ENCODE results near the gene KISS1. TPM values are rescaled to one million over a fixed set of nuclear protein-coding genes. Genes with fewer than 3 reads are reported as not detected.

KISS1 gene
- total RNA-seq, 2 experiments from 2014 or later: not detected

DNA sequence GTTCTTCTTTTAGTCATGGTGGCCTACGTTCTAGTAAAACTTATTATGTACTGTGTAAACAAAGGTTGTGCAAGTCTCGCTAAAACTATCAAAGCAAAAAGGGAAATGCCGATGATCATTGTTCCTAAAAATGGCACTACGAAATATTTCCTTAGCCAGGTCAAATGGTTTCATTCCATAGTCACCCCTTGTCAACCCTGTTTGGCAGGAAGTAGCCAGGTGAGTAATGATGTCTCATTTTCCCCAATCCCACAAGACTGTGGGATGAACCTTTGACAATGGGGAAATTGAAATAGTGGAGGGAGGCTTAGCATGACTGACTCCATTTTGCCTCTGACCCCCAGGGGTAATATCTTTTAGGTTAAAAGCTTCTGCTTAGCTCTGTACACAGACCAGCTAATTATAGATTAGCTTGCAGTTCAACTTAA, 24.5 kb downstream of the KISS1 start:
- no peak for DNase-seq (ENCODE audit: low spot score)
- ChIA-PET POLR2A (interaction anchor here (0.7 to 1.0 kb wide), 2 partner anchors 19 to 357 kb away, joined by 3 to 4 read pairs; no protein-coding TSS in a partner anchor), CTCF (ENCODE audit: unreplicated experiment) (interaction anchor here (0.6 kb wide), 1 partner anchor 29 kb away, joined by 3 read pairs; no protein-coding TSS in a partner anchor)
- peaks cover 16% of the 10 kb centered on the region; the same call in 1 of the 2 replicates for H3K9me3 ChIP-seq (ENCODE audit: low read length)
- H3K79me2 ChIP-seq (ENCODE audit: insufficient read depth, low read depth, low read length): no peaks in the 10 kb centered on the region
- no TSS peak for BruUV-seq (replicated peaks)
- no peaks in the 10 kb centered on the region for H3K36me3 ChIP-seq (ENCODE audit: insufficient read depth, low read length)
- no peak overlapping the region for H3K4me3 ChIP-seq (ENCODE audit: low read depth, low read length, poor library complexity, severe bottlenecking)
- no peak overlapping the region for H3K4me2 ChIP-seq (ENCODE audit: low read length)
- no peaks in the 10 kb centered on the region for H4K20me1 ChIP-seq (ENCODE audit: insufficient read depth, low read length)
- H3K9me2 ChIP-seq (ENCODE audit: insufficient read depth, low read length): no peaks in the 10 kb centered on the region
- H3K27ac ChIP-seq (ENCODE audit: low read depth, low read length, poor library complexity, severe bottlenecking): no peak overlapping the region
- intact Hi-C loops (cut with micrococcal nuclease; ENCODE audit: unreplicated experiment): no loop called here
- H2AFZ ChIP-seq (ENCODE audit: low read length): no peak overlapping the region
- no peaks in the 10 kb centered on the region for H3K4me1 ChIP-seq (ENCODE audit: insufficient read depth, low read length, poor library complexity, severe bottlenecking)
- TF ChIP-seq EZH2phosphoT487 (IDR thresholded peaks at IDR 0.05; ENCODE audit: borderline replicate concordance, low read depth, low read length): no peak
- TF ChIP-seq, protein P1, sequence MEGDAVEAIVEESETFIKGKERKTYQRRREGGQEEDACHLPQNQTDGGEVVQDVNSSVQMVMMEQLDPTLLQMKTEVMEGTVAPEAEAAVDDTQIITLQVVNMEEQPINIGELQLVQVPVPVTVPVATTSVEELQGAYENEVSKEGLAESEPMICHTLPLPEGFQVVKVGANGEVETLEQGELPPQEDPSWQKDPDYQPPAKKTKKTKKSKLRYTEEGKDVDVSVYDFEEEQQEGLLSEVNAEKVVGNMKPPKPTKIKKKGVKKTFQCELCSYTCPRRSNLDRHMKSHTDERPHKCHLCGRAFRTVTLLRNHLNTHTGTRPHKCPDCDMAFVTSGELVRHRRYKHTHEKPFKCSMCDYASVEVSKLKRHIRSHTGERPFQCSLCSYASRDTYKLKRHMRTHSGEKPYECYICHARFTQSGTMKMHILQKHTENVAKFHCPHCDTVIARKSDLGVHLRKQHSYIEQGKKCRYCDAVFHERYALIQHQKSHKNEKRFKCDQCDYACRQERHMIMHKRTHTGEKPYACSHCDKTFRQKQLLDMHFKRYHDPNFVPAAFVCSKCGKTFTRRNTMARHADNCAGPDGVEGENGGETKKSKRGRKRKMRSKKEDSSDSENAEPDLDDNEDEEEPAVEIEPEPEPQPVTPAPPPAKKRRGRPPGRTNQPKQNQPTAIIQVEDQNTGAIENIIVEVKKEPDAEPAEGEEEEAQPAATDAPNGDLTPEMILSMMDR (conservative IDR thresholded peaks at IDR 0.05; ENCODE audit: low read length): no peak

DNA sequence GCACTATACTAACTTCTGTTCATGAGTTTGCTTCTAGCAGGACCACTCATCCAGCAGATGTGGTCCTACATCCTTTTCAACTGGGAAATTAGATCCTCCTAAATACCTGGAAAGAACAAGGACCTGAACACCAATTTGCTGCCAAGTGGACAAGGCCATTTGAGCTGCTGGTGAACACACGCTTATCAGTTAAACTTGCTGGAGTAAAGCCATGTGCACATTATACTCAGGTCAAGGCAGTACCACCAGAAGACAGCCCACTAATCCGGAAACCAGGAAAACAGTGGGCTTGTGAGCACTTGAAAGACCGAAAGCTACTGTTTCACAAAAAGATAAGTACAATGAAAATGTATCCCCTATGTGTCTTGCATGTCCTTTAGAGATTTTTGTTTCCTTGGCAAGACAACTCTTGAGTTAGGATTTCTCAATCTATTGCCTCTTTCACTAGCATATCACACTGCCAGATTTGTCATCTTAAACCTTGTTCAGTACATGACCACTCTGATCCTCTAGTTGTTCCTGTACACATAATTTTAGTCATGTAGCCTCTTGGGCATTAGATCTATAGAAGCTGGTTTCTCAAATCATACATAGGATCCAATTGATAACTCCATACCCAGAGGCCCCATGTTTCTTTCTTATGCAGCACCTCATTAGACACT, 25.7 kb downstream of the KISS1 start:
- H3K9me2 ChIP-seq (ENCODE audit: insufficient read depth, low read length): no peaks in the 10 kb centered on the region
- H3K36me3 ChIP-seq (ENCODE audit: insufficient read depth, low read length): no peaks in the 10 kb centered on the region
- H4K20me1 ChIP-seq (ENCODE audit: insufficient read depth, low read length): no peaks in the 10 kb centered on the region
- H2AFZ ChIP-seq (ENCODE audit: low read length): no peak overlapping the region
- H3K4me1 ChIP-seq (ENCODE audit: insufficient read depth, low read length, poor library complexity, severe bottlenecking): no peaks in the 10 kb centered on the region
- intact Hi-C loops (cut with micrococcal nuclease; ENCODE audit: unreplicated experiment): no loop called here
- TF ChIP-seq, protein P1 (conservative IDR thresholded peaks at IDR 0.05; ENCODE audit: low read length): no peak
- TF ChIP-seq EZH2phosphoT487 (IDR thresholded peaks at IDR 0.05; ENCODE audit: borderline replicate concordance, low read depth, low read length): no peak
- no peaks in the 10 kb centered on the region for H3K79me2 ChIP-seq (ENCODE audit: insufficient read depth, low read depth, low read length)
- ChIA-PET CTCF (ENCODE audit: unreplicated experiment) (no interaction called here), POLR2A (interaction anchor here (0.7 kb wide), 2 partner anchors 356 to 723 kb away, joined by 3 read pairs; no protein-coding TSS in a partner anchor)
- H3K27ac ChIP-seq (ENCODE audit: low read depth, low read length, poor library complexity, severe bottlenecking): no peak overlapping the region
- H3K4me2 ChIP-seq (ENCODE audit: low read length): no peak overlapping the region
- no peak overlapping the region for H3K4me3 ChIP-seq (ENCODE audit: low read depth, low read length, poor library complexity, severe bottlenecking)
- DNase-seq (ENCODE audit: low spot score): no peak
- BruUV-seq (replicated peaks): no TSS peak
- H3K9me3 ChIP-seq (ENCODE audit: low read length): peaks cover 16% of the 10 kb centered on the region; the same call in 1 of the 2 replicates

- Histone ChIP-seq H3K4me1 (ENCODE audit: insufficient read depth, low read length, poor library complexity, severe bottlenecking) (no peaks in the 10 kb centered on the region), H3K27ac (ENCODE audit: low read depth, low read length, poor library complexity, severe bottlenecking) (no peak overlapping the region), H3K79me2 (ENCODE audit: insufficient read depth, low read depth, low read length) (no peaks in the 10 kb centered on the region), H3K36me3 (ENCODE audit: insufficient read depth, low read length) (no peaks in the 10 kb centered on the region), H4K20me1 (ENCODE audit: insufficient read depth, low read length) (no peaks in the 10 kb centered on the region), H3K9me2 (ENCODE audit: insufficient read depth, low read length) (no peaks in the 10 kb centered on the region), H3K4me3 (ENCODE audit: low read depth, low read length, poor library complexity, severe bottlenecking) (no peak overlapping the region), H3K4me2 (ENCODE audit: low read length) (no peak overlapping the region), H2AFZ (ENCODE audit: low read length) (no peak overlapping the region), H3K9me3 (ENCODE audit: low read length) (peaks cover 16% of the 10 kb centered on the region; the same call in 1 of the 2 replicates)
- BruUV-seq (replicated peaks): no TSS peak
- peak; percentile 68 for DNase-seq (ENCODE audit: low spot score)
- TF ChIP-seq, protein P1 (conservative IDR thresholded peaks at IDR 0.05; ENCODE audit: low read length): no peak
- no peak for TF ChIP-seq EZH2phosphoT487 (IDR thresholded peaks at IDR 0.05; ENCODE audit: borderline replicate concordance, low read depth, low read length)
- CTCF ChIA-PET (ENCODE audit: unreplicated experiment): interaction anchor here (0.6 kb wide), 1 partner anchor 569 kb away, joined by 3 read pairs; no protein-coding TSS in a partner anchor
- POLR2A ChIA-PET: no interaction called here
- intact Hi-C loops (cut with micrococcal nuclease; ENCODE audit: unreplicated experiment): no loop called here
Observed at GRCh38 chr1:204169858-204170257, 26.4 kb downstream of the KISS1 start.
